Measurements from ENCODE around the gene HCRTR1.

Gene HCRTR1

DNA sequence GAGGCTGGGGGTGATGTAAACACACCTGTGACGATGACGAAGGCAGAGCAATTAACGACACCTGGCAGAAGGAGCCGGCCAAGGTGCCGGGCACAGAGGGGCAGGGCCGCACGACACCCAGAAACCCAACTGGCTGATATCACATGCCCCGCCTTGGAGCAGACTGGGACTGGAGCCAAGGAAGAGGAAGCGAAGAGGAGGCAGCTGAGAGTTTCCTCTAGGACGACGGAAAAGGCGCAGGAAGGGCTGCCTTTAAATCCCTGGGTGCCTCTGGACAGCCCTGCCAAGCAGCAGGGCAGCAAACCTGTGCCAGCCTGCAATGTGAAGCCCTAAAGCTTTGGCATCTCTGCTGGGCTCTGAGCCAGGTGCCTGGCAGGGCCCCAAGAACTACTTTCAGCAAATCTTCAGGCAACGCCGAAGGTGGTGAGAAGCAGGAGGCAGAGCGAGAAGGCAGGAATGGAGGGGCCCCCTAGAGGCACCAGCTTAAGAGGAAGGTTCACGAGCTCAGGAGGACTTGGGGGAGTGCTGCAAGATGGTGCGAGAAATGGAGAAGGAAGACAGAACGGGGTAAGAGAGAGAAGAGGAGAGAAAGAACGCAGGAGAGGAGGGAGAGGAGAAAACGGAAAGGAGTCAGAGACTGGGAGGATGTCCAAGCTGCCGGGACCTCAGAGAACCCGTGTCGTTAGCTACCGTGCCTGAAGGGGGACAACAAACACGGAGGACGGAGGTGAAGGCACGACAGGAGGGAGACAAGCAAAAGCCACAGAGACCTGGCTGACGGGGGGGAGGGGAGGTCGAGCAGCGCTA lies 52.5 kb downstream of the HCRTR1 start:
- peak; percentile 46 for DNase-seq

DNA sequence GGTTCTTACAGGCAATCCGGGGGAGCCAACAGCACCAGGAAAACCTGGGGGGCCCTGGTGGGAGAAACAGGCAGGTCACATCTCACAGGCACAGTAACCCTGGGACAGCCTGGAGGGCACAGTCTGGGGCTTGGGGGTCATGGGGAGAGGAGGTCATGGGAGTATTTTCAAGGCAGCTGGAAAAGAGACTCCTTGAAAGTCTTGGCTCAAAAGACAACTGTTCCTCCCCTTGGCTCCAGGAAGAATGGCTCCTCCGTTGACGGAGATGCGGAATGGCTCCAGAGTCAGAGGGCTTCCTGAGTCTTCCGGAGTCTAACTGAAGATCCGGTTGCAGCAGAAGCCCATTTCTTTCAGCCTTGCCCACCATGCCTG lies 53.1 kb downstream of the HCRTR1 start:
- no peak for DNase-seq

DNA sequence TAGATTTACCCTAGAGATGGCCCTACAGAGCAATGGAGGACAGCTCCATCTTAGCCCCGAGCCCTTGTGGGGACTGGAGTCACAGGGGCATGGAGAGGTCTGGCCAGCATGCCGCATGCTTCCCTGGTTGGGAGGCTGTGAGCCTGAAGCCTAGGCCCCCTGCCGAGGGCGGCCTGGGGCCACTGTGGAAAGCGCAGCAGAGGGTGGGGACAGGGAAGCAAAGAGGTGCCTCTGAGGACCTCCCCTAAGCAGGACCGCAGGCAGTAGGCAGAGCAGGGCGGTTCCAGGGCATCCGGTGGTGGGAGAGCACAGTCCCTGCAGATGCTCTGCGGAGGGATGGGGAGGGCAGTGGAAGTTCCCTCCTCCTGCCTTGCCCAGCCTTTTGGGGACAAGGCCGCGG lies 53.7 kb downstream of the HCRTR1 start:
- DNase-seq = no peak

GRCh38 chr1:31671561-31672201 lies 54.2 kb downstream of the HCRTR1 start:
- DNase-seq = no peak

- DNase-seq = no peak
Measured at GRCh38 chr1:31672986-31673385, 55.5 kb downstream of the HCRTR1 start.

- DNase-seq = no peak
Measured at GRCh38 chr1:31673433-31673832, 55.9 kb downstream of the HCRTR1 start.

- DNase-seq = no peak
Measured at GRCh38 chr1:31674626-31675025, 57.1 kb downstream of the HCRTR1 start.

GRCh38 chr1:31675161-31675560 lies 57.7 kb downstream of the HCRTR1 start:
- no peak for DNase-seq

DNA sequence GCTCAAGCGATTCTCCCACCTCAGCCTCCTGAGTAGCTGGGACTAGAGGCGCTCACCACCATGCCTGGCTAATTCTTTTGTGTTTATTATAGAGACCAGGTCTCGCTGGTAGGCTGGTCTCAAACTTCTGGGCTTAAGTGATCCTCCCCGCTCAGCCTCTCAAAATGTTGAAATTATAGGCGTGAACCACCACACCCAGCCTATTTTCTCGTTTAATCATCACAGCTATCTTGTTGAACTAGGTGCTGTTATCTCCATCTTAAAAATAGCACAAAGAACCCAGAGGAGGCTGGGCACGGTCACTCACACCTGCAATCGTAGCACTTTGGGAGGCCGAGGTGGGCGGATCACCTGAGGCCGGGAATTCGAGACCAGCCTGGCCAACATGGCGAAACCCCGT lies 58.3 kb downstream of the HCRTR1 start:
- no peak for DNase-seq

Data from stimulated activated CD8-positive, alpha-beta memory T cell treated with anti-CD3 and anti-CD28 coated beads, Interleukin-4, amount 100 ng/mL, for 48 hours (primary cell).